SKM-1 treated with dmso at 0.1 percent for 144 hours (cell line): Measurements from ENCODE around the gene ZNF471.

Experiments
- DNase-seq: peaks from one replicate; lab custom pipeline; 2025; ENCODE audit not compliant: unreplicated experiment; lab: John Stamatoyannopoulos, UW

ZNF471 gene

DNA sequence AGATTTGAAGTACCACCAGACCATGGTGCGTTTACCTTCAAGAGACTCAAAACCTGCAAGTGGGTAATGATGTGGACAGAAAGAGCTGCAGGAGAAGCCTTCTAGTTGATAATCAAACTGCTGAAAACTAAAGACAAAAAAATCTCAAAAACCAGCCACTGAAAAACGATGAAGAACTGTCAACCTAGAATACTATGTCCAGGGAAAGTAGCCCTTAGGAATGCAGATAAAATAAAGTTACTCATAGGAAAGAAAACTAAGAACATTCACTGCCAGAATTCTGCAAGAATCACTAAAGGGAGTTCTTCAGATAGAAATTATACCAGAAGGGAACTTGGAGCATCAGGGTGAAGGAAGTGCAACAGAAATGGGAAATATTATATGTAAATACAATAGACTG lies 64.9 kb downstream of the ZNF471 start:
- no peak for DNase-seq

DNA sequence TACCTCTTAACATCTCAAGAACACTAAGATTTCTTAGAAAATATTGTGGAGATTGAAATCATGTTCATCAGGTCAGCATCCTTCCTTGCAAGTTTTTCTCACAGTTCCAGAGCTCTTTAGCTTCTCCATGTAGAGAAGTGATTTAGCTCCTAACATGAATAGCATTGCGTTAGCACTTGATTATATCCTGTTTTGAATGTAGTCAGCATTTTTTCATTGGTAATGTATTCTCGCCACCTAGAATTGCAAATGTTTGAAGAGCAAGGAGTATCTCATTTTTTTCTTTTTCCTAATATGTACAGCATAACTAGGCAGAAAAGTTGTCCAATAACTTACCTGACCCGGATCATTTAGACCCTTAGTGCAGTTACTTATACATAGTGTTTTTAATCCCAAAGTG lies 66.3 kb downstream of the ZNF471 start:
- DNase-seq, result no peak

DNA sequence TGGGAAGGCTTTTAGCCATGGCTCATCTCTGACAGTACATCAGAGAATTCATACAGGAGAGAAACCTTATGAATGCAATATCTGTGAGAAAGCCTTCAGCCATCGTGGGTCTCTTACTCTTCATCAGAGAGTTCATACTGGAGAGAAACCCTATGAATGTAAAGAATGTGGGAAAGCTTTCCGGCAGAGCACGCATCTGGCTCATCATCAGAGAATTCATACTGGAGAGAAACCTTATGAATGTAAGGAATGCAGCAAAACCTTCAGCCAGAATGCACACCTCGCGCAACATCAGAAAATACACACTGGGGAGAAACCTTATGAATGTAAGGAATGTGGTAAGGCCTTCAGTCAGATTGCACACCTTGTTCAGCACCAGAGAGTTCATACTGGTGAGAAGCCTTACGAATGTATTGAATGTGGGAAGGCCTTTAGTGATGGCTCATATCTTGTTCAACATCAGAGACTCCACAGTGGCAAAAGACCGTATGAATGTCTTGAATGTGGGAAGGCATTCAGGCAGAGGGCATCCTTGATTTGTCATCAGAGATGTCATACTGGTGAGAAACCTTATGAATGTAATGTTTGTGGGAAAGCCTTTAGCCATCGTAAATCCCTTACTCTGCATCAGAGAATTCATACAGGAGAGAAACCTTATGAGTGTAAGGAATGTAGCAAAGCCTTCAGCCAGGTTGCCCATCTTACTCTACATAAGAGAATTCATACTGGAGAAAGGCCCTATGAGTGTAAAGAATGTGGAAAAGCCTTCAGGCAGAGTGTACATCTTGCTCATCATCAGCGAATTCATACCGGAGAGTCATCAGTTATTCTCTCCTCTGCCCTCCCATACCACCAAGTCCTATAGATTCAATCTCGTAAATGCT lies 70.3 kb downstream of the ZNF471 start:
- DNase-seq, result no peak
